GM21717 (cell line): ENCODE results near the gene PTPRR.

Experiments used
- ATAC-seq: cut with Tn5 transposase; IDR thresholded peaks from one replicate; pipeline ENCODE4 v1.9.1; 2021; ENCODE audit warnings: mild to moderate bottlenecking, moderate library complexity; ENCODE audit not compliant: unreplicated experiment

Gene PTPRR

GRCh38 chr12:70918321-70918720, 2.2 kb downstream of the PTPRR start:
- ATAC-seq: no peak

GRCh38 chr12:70910666-70911065, 9.9 kb downstream of the PTPRR start:
- no peak for ATAC-seq

GRCh38 chr12:70908978-70909377, 11.6 kb downstream of the PTPRR start:
- no peak for ATAC-seq

DNA sequence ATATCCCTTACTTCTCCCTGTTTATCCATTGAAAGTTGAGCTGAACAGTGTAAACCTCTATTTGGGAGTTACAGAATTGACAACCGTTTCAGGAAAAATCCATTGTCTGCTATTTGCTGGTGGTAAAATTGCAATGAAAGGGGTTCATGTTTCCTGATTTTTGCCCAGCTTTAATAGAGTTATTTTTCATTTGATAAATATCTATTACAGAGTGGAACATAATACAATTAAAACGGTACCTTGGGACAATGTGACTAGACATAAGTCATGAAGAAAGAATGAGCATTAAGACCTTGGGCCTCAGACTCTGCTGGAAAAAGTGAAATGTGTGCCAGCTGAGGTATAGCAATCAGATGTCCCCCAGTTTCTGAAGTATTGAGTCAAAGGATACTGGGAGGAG, 13.1 kb downstream of the PTPRR start:
- no peak for ATAC-seq

GRCh38 chr12:70895956-70896355, 24.6 kb downstream of the PTPRR start:
- ATAC-seq: no peak

- no peak for ATAC-seq
Observed at GRCh38 chr12:70892593-70892992, 27.9 kb downstream of the PTPRR start.

- no peak for ATAC-seq
Observed at GRCh38 chr12:70890895-70891832, 29.4 kb downstream of the PTPRR start.

GRCh38 chr12:70885956-70886355, 34.6 kb downstream of the PTPRR start:
- ATAC-seq: no peak

DNA sequence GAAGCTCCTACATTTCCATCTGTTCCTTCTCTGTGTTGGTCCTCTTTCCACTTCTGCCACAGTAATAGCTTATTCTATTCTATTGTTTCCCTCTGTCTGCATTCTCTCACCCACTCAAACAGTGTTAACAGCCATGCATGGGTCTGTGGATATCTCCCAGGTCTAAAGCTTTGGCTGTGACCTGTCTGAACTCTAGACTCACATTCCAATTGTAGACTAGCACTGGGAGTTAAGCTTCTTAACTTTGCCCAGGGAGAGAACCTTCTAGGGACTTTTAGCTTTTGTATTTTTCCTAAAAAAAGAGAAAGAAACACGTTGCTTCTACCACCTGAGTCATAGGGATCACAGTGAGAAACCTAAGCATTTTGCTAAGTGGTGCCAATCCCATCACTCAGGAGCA, 36.7 kb downstream of the PTPRR start:
- no peak for ATAC-seq

DNA sequence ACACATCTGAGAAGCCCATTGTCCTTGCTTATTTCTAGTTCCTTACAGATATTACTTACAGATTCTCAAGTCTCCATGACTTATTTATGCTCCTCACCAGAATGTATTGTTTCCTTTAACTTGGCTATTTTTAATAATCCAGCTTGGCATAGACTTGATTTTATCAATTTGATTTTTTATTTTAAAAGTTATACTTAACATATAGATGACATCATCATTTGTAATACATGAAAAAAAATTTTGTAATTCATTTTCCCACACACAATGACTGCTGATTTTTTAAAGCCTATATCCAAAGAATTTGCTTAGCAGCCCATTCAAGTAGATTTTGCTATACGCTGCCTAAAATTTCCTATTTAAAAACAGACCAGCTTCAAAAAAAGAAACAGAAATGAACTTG, 39.8 kb downstream of the PTPRR start:
- ATAC-seq: no peak

DNA sequence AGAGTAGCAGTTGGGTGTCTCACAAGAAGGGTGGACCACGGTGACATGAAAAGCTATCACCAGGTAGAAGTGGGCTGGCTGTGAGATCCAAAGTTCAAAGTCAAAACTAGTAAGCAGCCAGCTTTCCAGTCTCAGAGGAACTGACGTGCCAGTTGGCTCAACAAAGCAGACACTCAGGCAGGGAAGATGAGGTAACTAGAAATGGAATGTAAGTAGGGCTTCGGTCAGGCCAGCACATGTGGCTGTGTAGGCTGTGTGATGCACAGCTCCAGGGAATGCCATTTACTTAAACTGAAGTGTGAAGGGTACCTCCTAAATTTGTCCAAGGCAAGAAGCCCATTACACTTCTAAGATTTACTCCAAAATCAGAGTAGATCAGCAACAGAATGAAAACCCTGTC, 43.6 kb downstream of the PTPRR start:
- ATAC-seq: no peak

GRCh38 chr12:70875628-70876027, 44.9 kb downstream of the PTPRR start:
- ATAC-seq: no peak

GRCh38 chr12:70854881-70855568, 65.5 kb downstream of the PTPRR start:
- ATAC-seq: no peak

DNA sequence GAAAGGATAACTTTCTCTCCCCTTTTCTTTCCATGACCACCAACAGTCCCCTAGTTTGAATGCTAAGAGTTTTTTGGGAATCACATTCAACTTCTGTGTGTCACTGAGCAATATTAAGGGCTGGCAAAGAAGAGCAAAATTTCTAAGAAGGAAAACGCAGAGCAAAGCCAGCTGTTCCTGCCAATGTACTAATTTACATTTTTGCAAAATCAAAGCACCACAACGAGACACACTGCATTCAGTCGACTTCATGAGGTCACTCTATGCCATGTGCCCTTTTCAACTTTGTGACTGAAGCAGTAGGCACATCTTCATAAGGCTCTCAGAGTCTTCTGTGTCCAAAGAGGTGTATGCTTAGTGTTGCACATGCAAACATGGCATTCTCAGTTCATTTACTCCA, 66.4 kb downstream of the PTPRR start:
- no peak for ATAC-seq

DNA sequence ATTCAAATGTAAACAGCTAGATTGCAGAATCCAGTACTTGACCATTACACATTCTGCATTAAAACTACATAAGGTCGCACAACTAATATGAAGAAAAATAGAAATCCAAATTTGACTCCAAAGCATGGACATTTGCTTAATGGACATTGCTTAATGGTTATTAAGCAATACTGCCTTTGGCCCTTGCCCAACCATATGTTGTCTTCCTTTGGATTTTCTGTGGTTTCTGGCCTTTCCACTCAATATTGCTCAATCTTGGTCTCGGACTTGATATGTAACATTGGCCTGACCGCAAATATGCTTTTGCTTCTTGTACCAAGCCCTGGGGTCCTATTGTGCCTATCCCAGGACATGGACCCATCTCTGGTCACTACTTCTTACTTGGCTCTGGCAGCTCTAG, 67.2 kb downstream of the PTPRR start:
- ATAC-seq: no peak

GRCh38 chr12:70852416-70853150, 68.0 kb downstream of the PTPRR start:
- ATAC-seq: no peak

GRCh38 chr12:70849265-70849960, 71.1 kb downstream of the PTPRR start:
- ATAC-seq: no peak

DNA sequence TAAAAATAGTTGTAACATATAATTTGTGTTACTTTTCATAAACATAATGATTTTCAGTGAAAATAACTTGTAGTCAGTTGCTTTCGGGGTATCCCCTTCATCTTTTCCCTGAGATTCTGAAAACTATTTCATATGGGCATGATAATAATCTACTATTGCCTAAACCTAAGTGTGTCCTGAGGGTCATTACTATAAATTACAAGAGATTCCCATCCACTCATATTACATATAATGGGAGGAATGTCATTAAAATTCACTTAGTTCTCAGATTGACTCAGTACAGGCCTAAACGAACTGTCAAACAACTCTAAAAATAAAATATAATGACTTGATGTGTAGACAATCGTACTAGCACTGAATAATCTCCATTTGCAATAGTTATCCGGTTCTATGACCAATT, 72.7 kb downstream of the PTPRR start:
- ATAC-seq: no peak

DNA sequence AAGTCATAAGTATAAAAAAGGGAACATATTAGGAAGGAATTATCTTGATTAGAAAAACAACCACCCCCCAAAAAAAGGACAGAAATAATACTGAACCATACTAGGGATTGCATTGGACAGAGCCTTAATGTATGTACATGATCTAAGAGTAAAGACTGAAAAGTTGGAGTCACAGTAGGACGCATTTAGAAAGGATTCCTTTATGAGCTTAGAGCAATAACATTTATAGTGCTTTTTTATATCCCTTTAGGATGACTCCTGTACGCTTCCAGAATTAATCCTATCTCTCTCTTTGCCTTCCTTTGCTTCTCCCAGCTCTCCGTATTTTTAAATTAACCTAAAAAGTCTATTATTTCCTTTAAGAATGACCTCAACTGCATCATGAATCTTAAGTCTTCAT, 75.3 kb downstream of the PTPRR start:
- ATAC-seq: no peak

GRCh38 chr12:70843363-70843762, 77.2 kb downstream of the PTPRR start:
- ATAC-seq: no peak

- ATAC-seq: no peak
Observed at GRCh38 chr12:70842942-70843341, 77.6 kb downstream of the PTPRR start.
